HepG2 (cell line): Measurements from ENCODE around the gene SAMM50. TPM values are rescaled to one million over a fixed set of nuclear protein-coding genes. Genes with fewer than 3 reads are reported as not detected.

ENCODE experiments used
- ATAC-seq: fragments of 200-7000 bp; cut with Tn5 transposase; 3 replicates; pipeline ENCODE4 v1.9.1; 2020; ENCODE audit warnings: mild to moderate bottlenecking, moderate library complexity
- BruUV-seq: library from RNA; stranded (reverse); fragments of 400-500 nt; replicated peaks from 2 replicates; lab custom pipeline; 2021; lab: Mats Ljungman, UMichigan
- CTCF ChIA-PET: fragments of 300-600 bp; formaldehyde crosslinking; extraction: SDS; loops from one replicate; lab custom pipeline; 2021; ENCODE audit warnings: low total read pairs, inconsistent platforms, low intra/inter-chr PET ratio; lab: Yijun Ruan, JAX
- POLR2A ChIA-PET: fragments of 350-600 bp; sonication (Branson Sonifier 250); formaldehyde crosslinking; loops from one replicate; lab custom pipeline; 2020; ENCODE audit warnings: antibody characterized with exemption, inconsistent platforms; lab: Yijun Ruan, JAX
- DNase-seq: peaks from one replicate; pipeline ENCODE4 v3.0.0-alpha.2; 2015; ENCODE audit warnings: low spot score
- FAIRE-seq: peaks from 3 replicates; lab custom pipeline; 2011; peaks lifted over from hg19 to GRCh38; lab: Jason Lieb, UNC
- H2AFZ ChIP-seq: one replicate; pipeline ENCODE4 v1.6.1; 2011; ENCODE audit warnings: low read length, inconsistent platforms
- H3K27ac ChIP-seq: fragments of 300-600 bp; 3 replicates; pipeline ENCODE4 v1.8.0; 2011; ENCODE audit warnings: mixed run types, mild to moderate bottlenecking, mixed read lengths, low read length, inconsistent platforms; ENCODE audit not compliant: insufficient read depth; ENCODE audit errors: extremely low read length
- H3K27me3 ChIP-seq, 2 experiments: fragments of 200-600 bp in 1 of 2; 2 replicates in 1 of 2; 3 replicates in 1 of 2; pipeline versions ENCODE4 v1.6.0 to v1.8.0; 2011; ENCODE audit warnings: low read length in 2 of 2, mild to moderate bottlenecking in 2 of 2, moderate library complexity in 2 of 2, inconsistent platforms in 1 of 2; ENCODE audit not compliant: insufficient read depth in 2 of 2, control insufficient read depth in 1 of 2
- H3K36me3 ChIP-seq, 2 experiments: fragments of 200-600 bp in 1 of 2; replicated peaks in 1 of 2; 2 replicates in 1 of 2; 3 replicates in 1 of 2; pipeline versions ENCODE4 v1.5.1 to v1.8.0; 2011; ENCODE audit warnings: low read length in 2 of 2, inconsistent platforms in 1 of 2; ENCODE audit not compliant: insufficient read depth in 2 of 2, control insufficient read depth in 1 of 2
- H3K4me1 ChIP-seq: 2 replicates; pipeline ENCODE4 v1.5.1; 2012; ENCODE audit warnings: low read length, inconsistent platforms; ENCODE audit not compliant: insufficient read depth
- H3K4me2 ChIP-seq: 2 replicates; pipeline ENCODE4 v1.6.0; 2011; ENCODE audit warnings: low read depth, low read length, inconsistent platforms
- H3K4me3 ChIP-seq, 3 experiments: fragments of 200-600 bp in 1 of 3; sonication (generic), shearing (Covaris generic) in 1 of 3; replicated peaks in 1 of 3; 2 replicates each; pipeline ENCODE4 v1.5.1; 2011 to 2016; ENCODE audit warnings: low read length in 3 of 3, inconsistent platforms in 2 of 3, low read depth in 2 of 3, mild to moderate bottlenecking in 2 of 3, control low read depth in 1 of 3, mixed read lengths in 1 of 3; ENCODE audit not compliant: insufficient read depth in 1 of 3
- H3K79me2 ChIP-seq: one replicate; pipeline ENCODE4 v1.6.1; 2011; ENCODE audit warnings: low read length, inconsistent platforms; ENCODE audit not compliant: insufficient read depth
- H3K9ac ChIP-seq: 2 replicates; pipeline ENCODE4 v1.6.0; 2011; ENCODE audit warnings: mild to moderate bottlenecking, low read depth, low read length, inconsistent platforms; ENCODE audit not compliant: insufficient read depth
- H3K9me3 ChIP-seq: 2 replicates; pipeline ENCODE4 v1.5.1; 2012; ENCODE audit warnings: mild to moderate bottlenecking, low read length
- H4K20me1 ChIP-seq: 2 replicates; pipeline ENCODE4 v1.6.0; 2011; ENCODE audit warnings: inconsistent platforms, mild to moderate bottlenecking, low read length, moderate library complexity; ENCODE audit not compliant: insufficient read depth
- CREM ChIP-seq, 2 experiments: sonication (generic) in 1 of 2; formaldehyde crosslinking in 1 of 2; IDR thresholded peaks; 2 replicates each; pipeline versions ENCODE4 v1.4.0 to v1.6.1; 2016 to 2020; ENCODE audit warnings: antibody characterized with exemption in 1 of 2, mild to moderate bottlenecking in 1 of 2, missing genetic modification reagents in 1 of 2
- DMAP1 ChIP-seq: IDR thresholded peaks from 2 replicates; pipeline ENCODE4 v1.6.1; 2016
- GABPB1 ChIP-seq: IDR thresholded peaks from 2 replicates; pipeline ENCODE4 v1.6.1; 2016; ENCODE audit warnings: mild to moderate bottlenecking, missing genetic modification reagents, moderate library complexity, missing compliant biosample characterization
- KDM2A ChIP-seq: sonication (generic); formaldehyde crosslinking; IDR thresholded peaks from 2 replicates; pipeline ENCODE4 v1.4.0; 2020; ENCODE audit warnings: low read depth, missing genetic modification reagents, borderline replicate concordance
- MLLT10 ChIP-seq: sonication (generic); formaldehyde crosslinking; IDR thresholded peaks from 2 replicates; pipeline ENCODE4 v1.4.0; 2020; ENCODE audit warnings: missing genetic modification reagents
- PHF8 ChIP-seq: sonication (generic); formaldehyde crosslinking; IDR thresholded peaks from 2 replicates; pipeline ENCODE4 v1.5.0; 2020; ENCODE audit warnings: missing genetic modification reagents
- TCF7 ChIP-seq: sonication (generic); IDR thresholded peaks from 2 replicates; pipeline ENCODE4 v1.6.1; 2016; ENCODE audit warnings: antibody characterized with exemption, low read depth
- YEATS4 ChIP-seq: sonication (generic); formaldehyde crosslinking; IDR thresholded peaks from 2 replicates; pipeline ENCODE4 v1.4.0; 2020; ENCODE audit warnings: missing genetic modification reagents, borderline replicate concordance
- ZFX ChIP-seq: sonication (generic); formaldehyde crosslinking; IDR thresholded peaks from 2 replicates; pipeline ENCODE4 v1.4.0; 2020; ENCODE audit warnings: mild to moderate bottlenecking, low read depth, missing genetic modification reagents, moderate library complexity
- ZFY ChIP-seq: sonication (generic); formaldehyde crosslinking; IDR thresholded peaks from 2 replicates; pipeline ENCODE4 v1.4.0; 2020; ENCODE audit warnings: missing genetic modification reagents
- ZNF343 ChIP-seq: sonication (generic); formaldehyde crosslinking; IDR thresholded peaks from 2 replicates; pipeline ENCODE4 v1.4.0; 2020; ENCODE audit warnings: mild to moderate bottlenecking, missing genetic modification reagents
- ZNF773 ChIP-seq: sonication (generic); formaldehyde crosslinking; IDR thresholded peaks from 2 replicates; pipeline ENCODE4 v1.4.0; 2020; ENCODE audit warnings: missing genetic modification reagents, borderline replicate concordance
- WGBS: methylation state at CpG from one replicate; pipeline ENCODE4 v1.1.6; 2017; ENCODE audit warnings: low lambda C conversion rate; 5-methylcytosine and 5-hydroxymethylcytosine counted together
- in situ Hi-C: cut with HindIII; loops from 2 replicates; pipeline ENCODE4 v1.10.0; 2017; ENCODE audit warnings: low pct_unique_long_range_greater_than_20kb; ENCODE audit not compliant: extremely low pct_ligation_motif_present
- intact Hi-C: fragments of 100-400 bp; cut with micrococcal nuclease; formaldehyde crosslinking; loops from one replicate; pipeline ENCODE4 v1.10.0; 2022; ENCODE audit not compliant: unreplicated experiment
- polyA plus RNA-seq, 8 experiments: library from polyadenylated mRNA; depleted of rRNA in 3 of 8; stranded (reverse) in 7 of 8; unstranded in 1 of 8; fragments of >200 nt; fragmentation: Illumina TruSeq in 4 of 8; extraction: Trizol in 4 of 8; gene quantifications; 2 replicates each; pipeline versions ENCODE4 v1.2.1 to v1.2.3, GENCODE V29; 2011 to 2016; ENCODE audit warnings: low read depth in 4 of 8, missing spikeins in 1 of 8, mixed read lengths in 1 of 8; ENCODE audit not compliant: insufficient read depth in 1 of 8
- total RNA-seq, 5 experiments: library from RNA; depleted of rRNA; stranded (reverse); fragments of >200 nt; fragmentation: Illumina TruSeq; extraction: Trizol; gene quantifications; 2 replicates each; pipeline ENCODE4 v1.2.3, GENCODE V29; 2016; ENCODE audit warnings: low read depth in 1 of 5
- TF ChIP-seq, protein P1 (sequence below): sonication (generic); formaldehyde crosslinking; IDR thresholded peaks from 2 replicates; pipeline ENCODE4 v1.5.1; 2020; ENCODE audit warnings: mild to moderate bottlenecking, missing genetic modification reagents, moderate library complexity
- TF ChIP-seq, protein P2 (sequence below): sonication (generic); formaldehyde crosslinking; IDR thresholded peaks from 2 replicates; pipeline ENCODE4 v1.4.0; 2020; ENCODE audit warnings: missing genetic modification reagents, borderline replicate concordance

The SAMM50 gene
- total and polyA plus RNA-seq, 2 of the 13 experiments (the other 11 are each of a cell fraction or from before 2014, with no cell fraction given): 34.7 to 63.4 TPM

DNA sequence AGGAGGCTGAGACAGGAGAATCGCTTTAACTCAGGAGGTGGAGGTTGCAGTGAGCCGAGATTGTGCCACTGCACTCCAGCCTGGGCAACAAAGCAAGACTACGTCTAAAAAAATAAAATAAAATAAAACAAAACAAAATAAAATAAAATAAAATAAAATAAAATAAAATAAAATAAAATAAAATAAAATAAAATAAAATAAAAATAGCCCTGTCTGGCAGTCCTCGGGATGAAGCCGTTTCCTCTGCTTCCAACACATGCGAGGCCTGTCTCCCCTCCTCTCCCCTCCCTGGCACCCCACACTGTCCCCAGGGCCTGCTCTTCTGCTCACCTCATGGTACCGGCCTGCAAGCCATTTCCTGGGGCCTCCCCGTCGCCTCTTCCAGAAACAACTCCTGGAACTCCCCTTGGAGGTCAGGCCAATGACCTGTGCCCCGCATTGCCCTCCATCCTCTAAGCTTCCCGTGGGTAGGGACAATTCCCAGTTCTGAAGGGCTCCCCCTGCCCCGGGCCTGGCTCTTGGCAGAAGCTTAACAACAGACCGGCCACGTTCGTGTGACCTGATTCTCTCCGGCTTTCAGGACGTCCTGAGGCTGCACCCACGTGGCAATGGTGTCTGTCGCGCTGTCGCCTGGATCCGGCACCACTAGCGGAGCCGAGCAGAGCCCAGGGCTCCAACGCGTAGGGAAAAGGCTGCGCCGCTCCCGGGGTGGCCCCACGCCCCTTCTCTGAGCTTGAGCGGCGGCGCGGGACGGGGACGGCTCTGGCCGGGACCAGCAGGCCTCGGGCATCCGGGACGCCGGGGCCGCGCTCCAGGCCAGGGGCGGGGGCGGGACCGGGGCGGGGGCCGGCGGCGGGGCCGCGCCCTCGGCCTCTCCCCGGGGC lies 68.4 kb downstream of the SAMM50 start:
- Histone ChIP-seq H3K9me3 (no peaks in the 10 kb centered on the region), H3K9ac (peak overlapping the region; percentile 49), H3K4me3 (peak overlapping the region; percentile 7 to 75 (median 19); a peak in 4 of 6 replicates), H4K20me1 (no peaks in the 10 kb centered on the region), H3K27ac (no peak overlapping the region), H3K27me3 (peaks cover 0 to 15% of the 10 kb centered on the region in 2 experiments; a peak in 1 of 5 replicates), H3K4me1 (peaks cover 5% of the 10 kb centered on the region), H3K36me3 (no peaks in the 10 kb centered on the region), H3K79me2 (no peaks in the 10 kb centered on the region), H2AFZ (no peak overlapping the region), H3K4me2 (peak overlapping the region; percentile 70)
- no TSS peak for BruUV-seq
- WGBS: 59% methylated on average over 10 of the region's 54 CpGs
- intact Hi-C loops (no loop called here), in situ Hi-C loops (no loop called here)
- DNase-seq (no peak), ATAC-seq (peak; percentile 64), FAIRE-seq (no peak)
- CTCF ChIA-PET: no interaction called here
- POLR2A ChIA-PET: no interaction called here
- TF ChIP-seq TCF7: no peak
- TF ChIP-seq GABPB1 (CRISPR knock-in tag): peak; percentile 29; the same call in 1 of the 2 replicates
- TF ChIP-seq CREM (IDR thresholded peaks at IDR 0.05): no peak
- TF ChIP-seq CREM (CRISPR knock-in tag; IDR thresholded peaks at IDR 0.05): no peak
- 0 out of 2 replicates have a peak, but pooled peaks have one; percentile 56 for TF ChIP-seq ZNF343
- no peak for TF ChIP-seq MLLT10 (CRISPR knock-in tag)
- peak; percentile 38; the same call in 1 of the 2 replicates for TF ChIP-seq ZFX (CRISPR knock-in tag)
- no peak for TF ChIP-seq ZNF773 (CRISPR knock-in tag)
- 0 out of 2 replicates have a peak, but pooled peaks have one; percentile 29 for TF ChIP-seq DMAP1
- TF ChIP-seq, protein P1, sequence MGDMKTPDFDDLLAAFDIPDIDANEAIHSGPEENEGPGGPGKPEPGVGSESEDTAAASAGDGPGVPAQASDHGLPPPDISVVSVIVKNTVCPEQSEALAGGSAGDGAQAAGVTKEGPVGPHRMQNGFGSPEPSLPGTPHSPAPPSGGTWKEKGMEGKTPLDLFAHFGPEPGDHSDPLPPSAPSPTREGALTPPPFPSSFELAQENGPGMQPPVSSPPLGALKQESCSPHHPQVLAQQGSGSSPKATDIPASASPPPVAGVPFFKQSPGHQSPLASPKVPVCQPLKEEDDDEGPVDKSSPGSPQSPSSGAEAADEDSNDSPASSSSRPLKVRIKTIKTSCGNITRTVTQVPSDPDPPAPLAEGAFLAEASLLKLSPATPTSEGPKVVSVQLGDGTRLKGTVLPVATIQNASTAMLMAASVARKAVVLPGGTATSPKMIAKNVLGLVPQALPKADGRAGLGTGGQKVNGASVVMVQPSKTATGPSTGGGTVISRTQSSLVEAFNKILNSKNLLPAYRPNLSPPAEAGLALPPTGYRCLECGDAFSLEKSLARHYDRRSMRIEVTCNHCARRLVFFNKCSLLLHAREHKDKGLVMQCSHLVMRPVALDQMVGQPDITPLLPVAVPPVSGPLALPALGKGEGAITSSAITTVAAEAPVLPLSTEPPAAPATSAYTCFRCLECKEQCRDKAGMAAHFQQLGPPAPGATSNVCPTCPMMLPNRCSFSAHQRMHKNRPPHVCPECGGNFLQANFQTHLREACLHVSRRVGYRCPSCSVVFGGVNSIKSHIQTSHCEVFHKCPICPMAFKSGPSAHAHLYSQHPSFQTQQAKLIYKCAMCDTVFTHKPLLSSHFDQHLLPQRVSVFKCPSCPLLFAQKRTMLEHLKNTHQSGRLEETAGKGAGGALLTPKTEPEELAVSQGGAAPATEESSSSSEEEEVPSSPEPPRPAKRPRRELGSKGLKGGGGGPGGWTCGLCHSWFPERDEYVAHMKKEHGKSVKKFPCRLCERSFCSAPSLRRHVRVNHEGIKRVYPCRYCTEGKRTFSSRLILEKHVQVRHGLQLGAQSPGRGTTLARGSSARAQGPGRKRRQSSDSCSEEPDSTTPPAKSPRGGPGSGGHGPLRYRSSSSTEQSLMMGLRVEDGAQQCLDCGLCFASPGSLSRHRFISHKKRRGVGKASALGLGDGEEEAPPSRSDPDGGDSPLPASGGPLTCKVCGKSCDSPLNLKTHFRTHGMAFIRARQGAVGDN (CRISPR knock-in tag): peak; percentile 63; the same call in 1 of the 2 replicates
- no peak for TF ChIP-seq YEATS4 (CRISPR knock-in tag)
- TF ChIP-seq, protein P2, sequence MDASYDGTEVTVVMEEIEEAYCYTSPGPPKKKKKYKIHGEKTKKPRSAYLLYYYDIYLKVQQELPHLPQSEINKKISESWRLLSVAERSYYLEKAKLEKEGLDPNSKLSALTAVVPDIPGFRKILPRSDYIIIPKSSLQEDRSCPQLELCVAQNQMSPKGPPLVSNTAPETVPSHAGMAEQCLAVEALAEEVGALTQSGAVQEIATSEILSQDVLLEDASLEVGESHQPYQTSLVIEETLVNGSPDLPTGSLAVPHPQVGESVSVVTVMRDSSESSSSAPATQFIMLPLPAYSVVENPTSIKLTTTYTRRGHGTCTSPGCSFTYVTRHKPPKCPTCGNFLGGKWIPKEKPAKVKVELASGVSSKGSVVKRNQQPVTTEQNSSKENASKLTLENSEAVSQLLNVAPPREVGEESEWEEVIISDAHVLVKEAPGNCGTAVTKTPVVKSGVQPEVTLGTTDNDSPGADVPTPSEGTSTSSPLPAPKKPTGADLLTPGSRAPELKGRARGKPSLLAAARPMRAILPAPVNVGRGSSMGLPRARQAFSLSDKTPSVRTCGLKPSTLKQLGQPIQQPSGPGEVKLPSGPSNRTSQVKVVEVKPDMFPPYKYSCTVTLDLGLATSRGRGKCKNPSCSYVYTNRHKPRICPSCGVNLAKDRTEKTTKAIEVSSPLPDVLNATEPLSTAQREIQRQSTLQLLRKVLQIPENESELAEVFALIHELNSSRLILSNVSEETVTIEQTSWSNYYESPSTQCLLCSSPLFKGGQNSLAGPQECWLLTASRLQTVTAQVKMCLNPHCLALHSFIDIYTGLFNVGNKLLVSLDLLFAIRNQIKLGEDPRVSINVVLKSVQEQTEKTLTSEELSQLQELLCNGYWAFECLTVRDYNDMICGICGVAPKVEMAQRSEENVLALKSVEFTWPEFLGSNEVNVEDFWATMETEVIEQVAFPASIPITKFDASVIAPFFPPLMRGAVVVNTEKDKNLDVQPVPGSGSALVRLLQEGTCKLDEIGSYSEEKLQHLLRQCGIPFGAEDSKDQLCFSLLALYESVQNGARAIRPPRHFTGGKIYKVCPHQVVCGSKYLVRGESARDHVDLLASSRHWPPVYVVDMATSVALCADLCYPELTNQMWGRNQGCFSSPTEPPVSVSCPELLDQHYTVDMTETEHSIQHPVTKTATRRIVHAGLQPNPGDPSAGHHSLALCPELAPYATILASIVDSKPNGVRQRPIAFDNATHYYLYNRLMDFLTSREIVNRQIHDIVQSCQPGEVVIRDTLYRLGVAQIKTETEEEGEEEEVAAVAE: no peak
- peak; percentile 34; the same call in 1 of the 2 replicates for TF ChIP-seq KDM2A (CRISPR knock-in tag)
- peak; percentile 39; the same call in 1 of the 2 replicates for TF ChIP-seq PHF8 (CRISPR knock-in tag)
- TF ChIP-seq ZFY (CRISPR knock-in tag): peak; percentile 51
